ENCODE data around the gene CCT3. TPM values are rescaled to one million over a fixed set of nuclear protein-coding genes. Genes with fewer than 3 reads are reported as not detected.
"Not testable (repeated sequence)": the region's sequence is repeated elsewhere in the genome, so short reads cannot be mapped to it uniquely, and the experiment has no call there.

CCT3 gene
- total and polyA plus RNA-seq, 4 donors: 71.6 to 165 (median 139) TPM

- Histone ChIP-seq H3K4me1 (ENCODE audit: control insufficient read depth in 5 of 5, insufficient read depth in 5 of 5, low read length in 5 of 5) (peaks cover 2 to 15% (median 10%) of the 10 kb centered on the region in 5 donors), H3K36me3 (ENCODE audit: control insufficient read depth in 4 of 4, insufficient read depth in 4 of 4, low read length in 4 of 4) (peaks cover 6 to 20% (median 15%) of the 10 kb centered on the region in 4 donors), H3K4me3 (peak overlapping the region; percentile 75), H3K9ac (ENCODE audit: insufficient read depth in 1 of 2, low read length in 2 of 2) (peak overlapping the region; percentile 26 to 36), H3K27me3 (ENCODE audit: control insufficient read depth in 3 of 3, insufficient read depth in 3 of 3, low read length in 2 of 3) (no peaks in the 10 kb centered on the region), H3K9me3 (ENCODE audit: control insufficient read depth in 4 of 4, insufficient read depth in 3 of 4, low read length in 3 of 4) (no peaks in the 10 kb centered on the region), H3K27ac (ENCODE audit: low read depth in 1 of 2, low read length in 1 of 2) (peak overlapping the region; percentile 38 to 80)
- WGBS, 2 donors: 33 to 37% methylated on average over 34 of the region's 34 CpGs
- no peak for TF ChIP-seq CTCF (IDR thresholded peaks at IDR 0.05; ENCODE audit: control extremely low read depth, extremely low read depth)
- ATAC-seq (ENCODE audit: insufficient read depth, low FRiP score) (no peak), DNase-seq (peak in 1 of 3 donors; percentile 5)
Observed at GRCh38 chr1:156337052-156337887, 822 bp downstream of the CCT3 start.

GRCh38 chr1:156336242-156336641, 1.9 kb downstream of the CCT3 start:
- WGBS, 2 donors: 86% methylated on average over 4 of the region's 4 CpGs
- DNase-seq (no peak), ATAC-seq (ENCODE audit: insufficient read depth, low FRiP score) (no peak)
- peaks cover 9 to 24% (median 19%) of the 10 kb centered on the region in 4 donors for H3K36me3 ChIP-seq (ENCODE audit: control insufficient read depth in 4 of 4, insufficient read depth in 4 of 4, low read length in 4 of 4)
- H3K4me1 ChIP-seq (ENCODE audit: control insufficient read depth in 5 of 5, insufficient read depth in 5 of 5, low read length in 5 of 5): peaks cover 2 to 15% (median 10%) of the 10 kb centered on the region in 5 donors
- H3K27ac ChIP-seq (ENCODE audit: low read depth in 1 of 2, low read length in 1 of 2): no peak overlapping the region
- TF ChIP-seq CTCF (IDR thresholded peaks at IDR 0.05; ENCODE audit: control extremely low read depth, extremely low read depth): no peak
- no peaks in the 10 kb centered on the region for H3K27me3 ChIP-seq (ENCODE audit: control insufficient read depth in 3 of 3, insufficient read depth in 3 of 3, low read length in 2 of 3)
- H3K9ac ChIP-seq (ENCODE audit: insufficient read depth in 1 of 2, low read length in 2 of 2): peak overlapping the region; percentile 11 to 40
- H3K4me3 ChIP-seq: no peak overlapping the region
- H3K9me3 ChIP-seq (ENCODE audit: control insufficient read depth in 4 of 4, insufficient read depth in 3 of 4, low read length in 3 of 4): no peaks in the 10 kb centered on the region

GRCh38 chr1:156323179-156323578, 14.9 kb downstream of the CCT3 start:
- peaks cover 34 to 51% (median 38%) of the 10 kb centered on the region in 4 donors for H3K36me3 ChIP-seq (ENCODE audit: control insufficient read depth in 4 of 4, insufficient read depth in 4 of 4, low read length in 4 of 4)
- H3K9me3 ChIP-seq (ENCODE audit: control insufficient read depth in 4 of 4, insufficient read depth in 3 of 4, low read length in 3 of 4); H3K9ac ChIP-seq (ENCODE audit: insufficient read depth in 1 of 2, low read length in 2 of 2); H3K4me1 ChIP-seq (ENCODE audit: control insufficient read depth in 5 of 5, insufficient read depth in 5 of 5, low read length in 5 of 5); H3K27me3 ChIP-seq (ENCODE audit: control insufficient read depth in 3 of 3, insufficient read depth in 3 of 3, low read length in 2 of 3); ATAC-seq (ENCODE audit: insufficient read depth, low FRiP score); DNase-seq; H3K4me3 ChIP-seq; H3K27ac ChIP-seq (ENCODE audit: low read depth in 1 of 2, low read length in 1 of 2): not testable (repeated sequence)
- WGBS, 2 donors: 96 to 97% methylated on average over 9 of the region's 9 CpGs

- 88 to 92% methylated on average over 3 of the region's 3 CpGs for WGBS, 2 donors
Observed at GRCh38 chr1:156320560-156320959, 17.5 kb downstream of the CCT3 start.

More at GRCh38 chr1:156320560-156320959, 17.5 kb downstream of the CCT3 start:
- Histone ChIP-seq H3K27me3 (ENCODE audit: control insufficient read depth in 3 of 3, insufficient read depth in 3 of 3, low read length in 2 of 3) (no peaks in the 10 kb centered on the region), H3K9ac (ENCODE audit: insufficient read depth in 1 of 2, low read length in 2 of 2) (no peak overlapping the region), H3K4me3 (no peak overlapping the region), H3K36me3 (ENCODE audit: control insufficient read depth in 4 of 4, insufficient read depth in 4 of 4, low read length in 4 of 4) (peaks cover 54 to 76% (median 57%) of the 10 kb centered on the region in 4 donors), H3K9me3 (ENCODE audit: control insufficient read depth in 4 of 4, insufficient read depth in 3 of 4, low read length in 3 of 4) (no peaks in the 10 kb centered on the region), H3K27ac (ENCODE audit: low read depth in 1 of 2, low read length in 1 of 2) (no peak overlapping the region), H3K4me1 (ENCODE audit: control insufficient read depth in 5 of 5, insufficient read depth in 5 of 5, low read length in 5 of 5) (no peaks in the 10 kb centered on the region)
- no peak for TF ChIP-seq CTCF (IDR thresholded peaks at IDR 0.05; ENCODE audit: control extremely low read depth, extremely low read depth)
- DNase-seq: no peak
- ATAC-seq (ENCODE audit: insufficient read depth, low FRiP score): no peak
